ENCODE results near the gene SLC6A7.

SLC6A7 gene

GRCh38 chr5:150236313-150236712 is 46.5 kb downstream of the SLC6A7 start:
- no peak overlapping the region for H3K4me3 ChIP-seq (ENCODE audit: low read depth, low read length)
- POLR2A ChIA-PET: no interaction called here
- CTCF ChIA-PET: interaction anchor here (1.6 to 2.6 kb wide), 2 partner anchors 15 to 17 kb away, joined by 3 to 14 read pairs; no protein-coding TSS in a partner anchor
- no peak for DNase-seq (ENCODE audit: low read depth, low spot score)
- no peak for TF ChIP-seq CTCF (IDR thresholded peaks at IDR 0.05; ENCODE audit: insufficient read depth, low read length, missing control alignments)

- TF ChIP-seq CTCF (IDR thresholded peaks at IDR 0.05; ENCODE audit: insufficient read depth, low read length, missing control alignments): no peak
- CTCF ChIA-PET: no interaction called here
Measured at GRCh38 chr5:150236981-150237754, 47.3 kb downstream of the SLC6A7 start.

GRCh38 chr5:150238646-150239045 is 48.8 kb downstream of the SLC6A7 start:
- no peak overlapping the region for H3K4me3 ChIP-seq (ENCODE audit: low read depth, low read length)
- no peak for DNase-seq (ENCODE audit: low read depth, low spot score)
- no peak for TF ChIP-seq CTCF (IDR thresholded peaks at IDR 0.05; ENCODE audit: insufficient read depth, low read length, missing control alignments)
- ChIA-PET CTCF (no interaction called here), POLR2A (no interaction called here)

More at GRCh38 chr5:150236981-150237754, 47.3 kb downstream of the SLC6A7 start:
- no peak for DNase-seq (ENCODE audit: low read depth, low spot score)
- no peak overlapping the region for H3K4me3 ChIP-seq (ENCODE audit: low read depth, low read length)
- POLR2A ChIA-PET: no interaction called here

- POLR2A ChIA-PET: no interaction called here
- DNase-seq (ENCODE audit: low read depth, low spot score): no peak
- H3K4me3 ChIP-seq (ENCODE audit: low read depth, low read length): no peak overlapping the region
- no peak for TF ChIP-seq CTCF (IDR thresholded peaks at IDR 0.05; ENCODE audit: insufficient read depth, low read length, missing control alignments)
- CTCF ChIA-PET: no interaction called here
Measured at GRCh38 chr5:150239099-150239793, 49.4 kb downstream of the SLC6A7 start.

GRCh38 chr5:150239794-150240122 is 49.9 kb downstream of the SLC6A7 start:
- no peak for TF ChIP-seq CTCF (IDR thresholded peaks at IDR 0.05; ENCODE audit: insufficient read depth, low read length, missing control alignments)
- ChIA-PET CTCF (interaction anchor here (0.9 to 1.3 kb wide), 2 partner anchors 17 to 21 kb away, joined by 3 to 4 read pairs; no protein-coding TSS in a partner anchor), POLR2A (no interaction called here)
- H3K4me3 ChIP-seq (ENCODE audit: low read depth, low read length): no peak overlapping the region
- no peak for DNase-seq (ENCODE audit: low read depth, low spot score)

Data from AG04449 (cell line).